Left lung (tissue), 10 donors: ENCODE measurements around the gene TRMT1L. TPM values are rescaled to one million over a fixed set of nuclear protein-coding genes. Genes with fewer than 3 reads are reported as not detected.

Source experiments
- ATAC-seq: fragments of 200-7000 bp; cut with Tn5 transposase; one replicate; pipeline ENCODE4 v1.9.1; 2020; ENCODE audit warnings: moderate library complexity
- DNase-seq, 4 donors: peaks; one replicate each; pipeline ENCODE4 v3.0.0-alpha.2; 2013 to 2020
- H3K27ac ChIP-seq, 2 donors: fragments of 200-600 bp; sonication (generic) in 1 of 2; one replicate each; pipeline versions ENCODE4 v1.5.0 to v1.8.0; 2020 to 2021
- H3K27me3 ChIP-seq, 2 donors: fragments of 200-600 bp; sonication (generic) in 1 of 2; one replicate each; pipeline versions ENCODE4 v1.5.0 to v1.8.0; 2020 to 2021
- H3K36me3 ChIP-seq, 2 donors: fragments of 200-600 bp; sonication (generic) in 1 of 2; one replicate each; pipeline versions ENCODE4 v1.5.0 to v1.8.0; 2020 to 2021
- H3K4me1 ChIP-seq, 2 donors: fragments of 200-600 bp; one replicate each; pipeline ENCODE4 v1.8.0; 2021
- H3K4me3 ChIP-seq, 2 donors: fragments of 200-600 bp; sonication (generic) in 1 of 2; one replicate each; pipeline versions ENCODE4 v1.5.0 to v1.8.0; 2020 to 2021; ENCODE audit warnings: mild to moderate bottlenecking in 1 of 2
- H3K9me3 ChIP-seq, 2 donors: fragments of 200-600 bp; sonication (generic) in 1 of 2; one replicate each; pipeline versions ENCODE4 v1.5.0 to v1.8.0; 2020 to 2021
- intact Hi-C, 2 donors: fragments of 100-400 bp; cut with DNase I; formaldehyde crosslinking; loops; one replicate each; pipeline versions ENCODE4 v1.11.2 to v1.14.2; 2022
- polyA plus RNA-seq, 6 donors: library from polyadenylated mRNA; unstranded; fragments of 120-200 nt; gene quantifications; one replicate each; pipeline ENCODE4 v1.2.1, GENCODE V29; 2013; ENCODE audit not compliant: insufficient read length in 6 of 6
- total RNA-seq, 2 donors: library from RNA; stranded (reverse); fragmentation: NEBNext Ultra II Directional; extraction: Animal tissue kit (Norgen Biotek cat#: 25700); gene quantifications; one replicate each; pipeline ENCODE4 v1.2.1, GENCODE V29; 2021
- TF ChIP-seq, protein P1 (sequence below), 2 donors: fragments of 200-600 bp; sonication (generic) in 1 of 2; IDR thresholded peaks; one replicate each; pipeline versions ENCODE4 v1.5.0 to v1.8.0; 2021; ENCODE audit warnings: antibody characterized with exemption in 2 of 2
- donor health status: DM: no; HTN: yes; CAD: no.
- donor health status: DM: no; HTN: no; CAD: no.

Gene TRMT1L
- total and polyA plus RNA-seq, 8 donors = 17.0 to 24.7 (median 21.3) TPM

DNA sequence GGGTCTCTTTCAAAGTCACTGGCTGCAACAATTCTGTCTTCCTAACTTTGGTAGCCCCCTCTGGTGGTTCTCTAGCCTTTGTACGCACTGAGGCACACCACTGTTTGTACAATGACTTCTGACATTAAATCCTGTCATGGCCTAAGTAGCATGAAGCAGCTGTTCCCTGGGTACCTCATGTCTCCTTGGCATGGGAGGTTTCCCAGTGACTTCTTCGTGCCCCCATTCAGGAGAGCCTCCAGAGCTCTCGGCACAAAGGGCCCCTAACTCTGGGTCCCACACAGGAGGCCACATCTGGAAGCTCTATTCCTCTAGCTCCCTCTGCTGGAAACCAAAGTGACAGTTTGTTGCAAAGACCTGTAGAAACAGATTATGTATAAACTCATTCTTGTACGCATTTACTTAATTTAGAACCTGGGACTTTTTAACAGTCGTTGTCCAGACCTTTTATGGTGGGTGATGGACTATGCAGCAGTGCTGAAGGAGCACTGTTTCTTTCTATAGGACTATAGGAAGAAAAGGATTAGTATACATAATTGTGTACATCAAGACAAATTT lies 13.6 kb upstream of the TRMT1L start:
- H3K9me3 ChIP-seq = no peaks in the 10 kb centered on the region
- H3K36me3 ChIP-seq = peaks cover 0 to 25% of the 10 kb centered on the region in 2 donors
- ATAC-seq (peak; percentile 88), DNase-seq (peak in 2 of 4 donors; percentile 62 to 68)
- TF ChIP-seq, protein P1, sequence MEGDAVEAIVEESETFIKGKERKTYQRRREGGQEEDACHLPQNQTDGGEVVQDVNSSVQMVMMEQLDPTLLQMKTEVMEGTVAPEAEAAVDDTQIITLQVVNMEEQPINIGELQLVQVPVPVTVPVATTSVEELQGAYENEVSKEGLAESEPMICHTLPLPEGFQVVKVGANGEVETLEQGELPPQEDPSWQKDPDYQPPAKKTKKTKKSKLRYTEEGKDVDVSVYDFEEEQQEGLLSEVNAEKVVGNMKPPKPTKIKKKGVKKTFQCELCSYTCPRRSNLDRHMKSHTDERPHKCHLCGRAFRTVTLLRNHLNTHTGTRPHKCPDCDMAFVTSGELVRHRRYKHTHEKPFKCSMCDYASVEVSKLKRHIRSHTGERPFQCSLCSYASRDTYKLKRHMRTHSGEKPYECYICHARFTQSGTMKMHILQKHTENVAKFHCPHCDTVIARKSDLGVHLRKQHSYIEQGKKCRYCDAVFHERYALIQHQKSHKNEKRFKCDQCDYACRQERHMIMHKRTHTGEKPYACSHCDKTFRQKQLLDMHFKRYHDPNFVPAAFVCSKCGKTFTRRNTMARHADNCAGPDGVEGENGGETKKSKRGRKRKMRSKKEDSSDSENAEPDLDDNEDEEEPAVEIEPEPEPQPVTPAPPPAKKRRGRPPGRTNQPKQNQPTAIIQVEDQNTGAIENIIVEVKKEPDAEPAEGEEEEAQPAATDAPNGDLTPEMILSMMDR (IDR thresholded peaks at IDR 0.05) = peak; percentile 18 to 58
- no peaks in the 10 kb centered on the region for H3K27me3 ChIP-seq
- intact Hi-C loops = no loop called here
- H3K27ac ChIP-seq = no peak overlapping the region
- no peaks in the 10 kb centered on the region for H3K4me1 ChIP-seq
- no peak overlapping the region for H3K4me3 ChIP-seq

DNA sequence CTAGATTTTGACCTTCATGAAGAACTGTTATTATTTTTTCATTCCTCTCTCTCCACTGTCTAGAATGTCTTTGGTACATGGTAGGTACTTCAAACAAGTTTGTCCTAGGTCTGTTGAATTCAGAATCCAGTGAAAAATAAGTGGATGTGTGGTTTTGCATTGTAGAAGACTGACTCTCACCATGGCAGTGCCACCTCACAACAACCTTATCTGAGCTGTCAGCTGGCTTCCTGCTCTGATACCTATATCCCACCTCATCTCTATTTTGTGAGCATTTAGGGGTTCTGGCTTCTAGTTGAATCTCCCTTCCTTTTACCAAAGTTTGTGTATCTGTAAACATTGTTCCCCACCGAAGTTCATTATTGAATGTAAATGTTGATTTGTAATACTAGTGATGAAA lies 9.4 kb upstream of the TRMT1L start:
- Histone ChIP-seq H3K4me1 (no peaks in the 10 kb centered on the region), H3K36me3 (peaks cover 0 to 37% of the 10 kb centered on the region in 2 donors), H3K4me3 (no peak overlapping the region), H3K27me3 (no peaks in the 10 kb centered on the region), H3K9me3 (no peaks in the 10 kb centered on the region), H3K27ac (peak overlapping the region in 1 of 2 donors; percentile 38)
- no peak for ATAC-seq
- DNase-seq = no peak
- intact Hi-C loops = loop anchor here in 1 of 2 donors (10.0 kb wide), 1 partner anchor 171 kb away; no protein-coding TSS in a partner anchor
- TF ChIP-seq, protein P1 (IDR thresholded peaks at IDR 0.05) = no peak

DNA sequence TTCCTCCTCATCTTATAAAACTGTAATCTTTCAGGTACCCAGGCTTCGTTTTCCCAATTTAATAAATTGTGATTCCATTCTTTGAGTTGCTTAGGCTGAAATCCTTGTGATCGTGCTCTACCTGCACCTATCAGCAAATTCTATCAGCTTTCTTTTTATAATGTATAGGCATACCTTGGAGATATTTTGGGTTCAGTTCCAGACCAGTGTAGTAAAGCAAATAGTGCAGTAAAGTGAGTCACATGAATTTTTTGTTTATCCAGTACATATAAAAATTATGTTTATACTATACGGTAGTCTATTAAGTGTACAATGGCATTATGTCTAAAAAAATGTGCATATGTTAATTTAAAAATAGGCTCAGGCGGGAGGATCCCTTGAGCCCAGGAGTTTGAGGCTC lies 5.7 kb upstream of the TRMT1L start:
- Histone ChIP-seq H3K4me3 (no peak overlapping the region), H3K9me3 (no peaks in the 10 kb centered on the region)
- intact Hi-C loops = loop anchor here in 1 of 2 donors (10.0 kb wide), 1 partner anchor 168 kb away; no protein-coding TSS in a partner anchor

DNA sequence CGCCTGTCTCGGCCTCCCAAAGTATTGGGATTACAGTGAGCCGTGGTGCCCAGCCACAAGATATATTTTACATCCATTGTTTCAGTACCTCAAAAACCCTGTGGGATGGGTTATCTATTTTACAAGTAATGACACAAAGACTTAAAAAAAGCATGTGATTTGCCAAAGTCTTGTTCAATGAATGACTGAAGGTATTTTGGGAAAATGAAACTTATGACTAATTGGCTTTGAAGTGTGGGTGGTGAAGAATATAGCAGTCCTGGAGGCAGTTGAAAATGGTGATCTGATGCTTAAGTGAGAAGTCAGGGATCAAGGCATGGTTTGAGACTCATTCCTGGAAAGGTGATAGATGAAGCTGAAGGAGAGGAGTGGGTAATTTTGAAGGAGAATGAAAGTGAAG lies 3.2 kb upstream of the TRMT1L start:
- intact Hi-C loops = loop anchor here in 1 of 2 donors (10.0 kb wide), 1 partner anchor 165 kb away; no protein-coding TSS in a partner anchor
- DNase-seq (no peak), ATAC-seq (no peak)
- peaks cover 9 to 24% of the 10 kb centered on the region in 2 donors for H3K4me1 ChIP-seq
- H3K27ac ChIP-seq = no peak overlapping the region
- H3K27me3 ChIP-seq = no peaks in the 10 kb centered on the region
- TF ChIP-seq, protein P1 (IDR thresholded peaks at IDR 0.05) = no peak
- H3K9me3 ChIP-seq = no peaks in the 10 kb centered on the region
- no peak overlapping the region for H3K4me3 ChIP-seq
- peaks cover 0 to 19% of the 10 kb centered on the region in 2 donors for H3K36me3 ChIP-seq

More for the DNA sequence above, 5.7 kb upstream of the TRMT1L start:
- Histone ChIP-seq H3K27ac (no peak overlapping the region), H3K36me3 (peaks cover 0 to 28% of the 10 kb centered on the region in 2 donors), H3K4me1 (peaks cover 5 to 14% of the 10 kb centered on the region in 2 donors), H3K27me3 (no peaks in the 10 kb centered on the region)
- ATAC-seq = no peak
- TF ChIP-seq, protein P1 (IDR thresholded peaks at IDR 0.05) = no peak
- no peak for DNase-seq

DNA sequence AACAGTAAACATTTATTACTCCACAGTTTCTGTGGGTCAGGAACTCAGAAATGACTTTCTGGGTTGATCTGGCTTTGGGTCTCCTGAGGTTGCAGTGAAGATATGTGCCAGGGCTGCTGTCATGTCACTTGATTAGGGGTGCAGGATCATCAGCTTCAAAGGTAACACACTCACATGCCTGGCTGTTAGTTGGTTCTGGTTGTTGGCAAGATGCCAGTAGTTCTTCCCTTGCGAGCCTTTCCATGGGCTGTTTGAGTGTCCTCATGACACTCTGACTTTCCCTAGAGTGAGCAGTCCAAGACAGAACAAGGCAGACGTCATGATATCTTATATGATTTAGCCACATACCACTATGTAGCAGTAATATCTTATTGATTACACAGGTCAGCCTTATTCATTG lies 2.0 kb upstream of the TRMT1L start:
- intact Hi-C loops = no loop called here
- no peak overlapping the region for H3K4me3 ChIP-seq
- H3K36me3 ChIP-seq = peaks cover 0 to 13% of the 10 kb centered on the region in 2 donors

More for the DNA sequence above, 2.0 kb upstream of the TRMT1L start:
- TF ChIP-seq, protein P1 (IDR thresholded peaks at IDR 0.05) = no peak
- Histone ChIP-seq H3K9me3 (no peaks in the 10 kb centered on the region), H3K27ac (no peak overlapping the region), H3K27me3 (no peaks in the 10 kb centered on the region), H3K4me1 (peaks cover 10 to 34% of the 10 kb centered on the region in 2 donors)
- no peak for ATAC-seq
- DNase-seq = no peak
